ENCODE measurements around the gene SERPINC1.
"Not testable (repeated sequence)": the region's sequence is repeated elsewhere in the genome, so short reads cannot be mapped to it uniquely, and the experiment has no call there.

The SERPINC1 gene

GRCh38 chr1:173861731-173862145, 55.4 kb downstream of the SERPINC1 start:
- H3K9me3 Mint-ChIP-seq, result no peaks in the 10 kb centered on the region
- H3K27ac Mint-ChIP-seq, result peak overlapping the region; percentile 84
- ATAC-seq, result peak; percentile 46
- H3K4me1 Mint-ChIP-seq, result peaks cover 43% of the 10 kb centered on the region
- peaks cover 55% of the 10 kb centered on the region for H3K36me3 Mint-ChIP-seq
- H3K27me3 Mint-ChIP-seq, result no peaks in the 10 kb centered on the region
- no peak overlapping the region for H3K4me3 Mint-ChIP-seq

- Mint-ChIP-seq H3K9me3 (no peaks in the 10 kb centered on the region), H3K27me3 (no peaks in the 10 kb centered on the region), H3K4me1 (peaks cover 27% of the 10 kb centered on the region), H3K27ac (no peak overlapping the region), H3K36me3 (peaks cover 52% of the 10 kb centered on the region), H3K4me3 (no peak overlapping the region)
- no peak for ATAC-seq
Observed at GRCh38 chr1:173860065-173860464, 57.1 kb downstream of the SERPINC1 start.

GRCh38 chr1:173859547-173859946, 57.6 kb downstream of the SERPINC1 start:
- not testable (repeated sequence) for H3K27ac Mint-ChIP-seq, ATAC-seq
- peaks cover 52% of the 10 kb centered on the region for H3K36me3 Mint-ChIP-seq

GRCh38 chr1:173857363-173857917, 59.7 kb downstream of the SERPINC1 start:
- H3K4me3 Mint-ChIP-seq, result no peak overlapping the region
- no peak for ATAC-seq
- H3K27me3 Mint-ChIP-seq, result no peaks in the 10 kb centered on the region
- no peak overlapping the region for H3K27ac Mint-ChIP-seq
- H3K9me3 Mint-ChIP-seq, result no peaks in the 10 kb centered on the region
- peaks cover 1% of the 10 kb centered on the region for H3K4me1 Mint-ChIP-seq
- peaks cover 46% of the 10 kb centered on the region for H3K36me3 Mint-ChIP-seq

More at GRCh38 chr1:173859547-173859946, 57.6 kb downstream of the SERPINC1 start:
- not testable (repeated sequence) for H3K9me3 Mint-ChIP-seq, H3K27me3 Mint-ChIP-seq, H3K4me3 Mint-ChIP-seq
- peaks cover 22% of the 10 kb centered on the region for H3K4me1 Mint-ChIP-seq

GRCh38 chr1:173856903-173857302, 60.2 kb downstream of the SERPINC1 start:
- H3K36me3 Mint-ChIP-seq, result peaks cover 43% of the 10 kb centered on the region
- H3K27me3 Mint-ChIP-seq, result no peaks in the 10 kb centered on the region
- no peaks in the 10 kb centered on the region for H3K4me1 Mint-ChIP-seq
- ATAC-seq, result no peak
- H3K9me3 Mint-ChIP-seq, result no peaks in the 10 kb centered on the region
- no peak overlapping the region for H3K27ac Mint-ChIP-seq
- H3K4me3 Mint-ChIP-seq, result no peak overlapping the region

- Mint-ChIP-seq H3K36me3 (peaks cover 45% of the 10 kb centered on the region), H3K27ac (peak overlapping the region; percentile 4), H3K27me3 (no peaks in the 10 kb centered on the region), H3K4me3 (no peak overlapping the region), H3K9me3 (no peaks in the 10 kb centered on the region), H3K4me1 (no peaks in the 10 kb centered on the region)
- ATAC-seq, result no peak
Observed at GRCh38 chr1:173856014-173856413, 61.1 kb downstream of the SERPINC1 start.

Data from stimulated activated memory B cell treated with anti-CD40 and anti-IgM and Interleukin-4, amounts not matched to agents 10 μg/mL and 1 μg/mL and 100 μg/mL, for 72 hours (primary cell).